GM18511 (cell line): ENCODE data around the gene HSPBP1.

Experiments
- ATAC-seq: cut with Tn5 transposase; IDR thresholded peaks from one replicate; pipeline ENCODE4 v1.9.1; 2021; ENCODE audit warnings: mild to moderate bottlenecking, moderate library complexity; ENCODE audit not compliant: unreplicated experiment

The HSPBP1 gene

GRCh38 chr19:55305491-55305890 is 25.6 kb upstream of the HSPBP1 start:
- no peak for ATAC-seq

GRCh38 chr19:55304980-55305379 is 25.1 kb upstream of the HSPBP1 start:
- ATAC-seq = no peak

- ATAC-seq = no peak
Observed at GRCh38 chr19:55304279-55304978, 24.5 kb upstream of the HSPBP1 start.

GRCh38 chr19:55303477-55303876 is 23.6 kb upstream of the HSPBP1 start:
- no peak for ATAC-seq

- ATAC-seq = no peak
Observed at GRCh38 chr19:55302318-55302703, 22.4 kb upstream of the HSPBP1 start.

GRCh38 chr19:55301459-55302317 is 21.8 kb upstream of the HSPBP1 start:
- ATAC-seq = peak; percentile 67

GRCh38 chr19:55300886-55301458 is 21.1 kb upstream of the HSPBP1 start:
- no peak for ATAC-seq

- ATAC-seq = no peak
Observed at GRCh38 chr19:55299991-55300390, 20.1 kb upstream of the HSPBP1 start.

GRCh38 chr19:55297267-55297666 is 17.4 kb upstream of the HSPBP1 start:
- ATAC-seq = no peak

- no peak for ATAC-seq
Observed at GRCh38 chr19:55289117-55289796, 9.3 kb upstream of the HSPBP1 start.

GRCh38 chr19:55287361-55288079 is 7.6 kb upstream of the HSPBP1 start:
- no peak for ATAC-seq

- no peak for ATAC-seq
Observed at GRCh38 chr19:55285229-55285890, 5.5 kb upstream of the HSPBP1 start.

- ATAC-seq = no peak
Observed at GRCh38 chr19:55284405-55285058, 4.6 kb upstream of the HSPBP1 start.

- no peak for ATAC-seq
Observed at GRCh38 chr19:55283548-55284377, 3.9 kb upstream of the HSPBP1 start, which contains the start of gene BRSK1. BRSK1 (plus strand) TSS chr19:55283997; CDS start chr19:55284443, 446 bp downstream.

GRCh38 chr19:55279340-55279739 is 570 bp downstream of the HSPBP1 start:
- no peak for ATAC-seq

- ATAC-seq = no peak
Observed at GRCh38 chr19:55278391-55279135, 1.3 kb downstream of the HSPBP1 start.

- no peak for ATAC-seq
Observed at GRCh38 chr19:55277494-55277893, 2.4 kb downstream of the HSPBP1 start.
